HEK293T (cell line): Measurements from ENCODE around the gene FITM2.

Experiments
- BHLHE40 ChIP-seq: fragments of 450-650 bp; IDR thresholded peaks from 2 replicates; pipeline ENCODE4 v1.6.1; 2016; ENCODE audit warnings: mild to moderate bottlenecking, moderate library complexity, borderline replicate concordance
- LEF1 ChIP-seq: fragments of 450-650 bp; IDR thresholded peaks from 2 replicates; pipeline ENCODE4 v1.6.1; 2017; ENCODE audit warnings: mild to moderate bottlenecking, borderline replicate concordance
- PKNOX1 ChIP-seq: fragments of 450-650 bp; IDR thresholded peaks from 2 replicates; pipeline ENCODE4 v1.6.1; 2016
- SP1 ChIP-seq: fragments of 450-650 bp; IDR thresholded peaks from 2 replicates; pipeline ENCODE4 v1.6.1; 2017
- TARDBP ChIP-seq: fragments of 450-650 bp; IDR thresholded peaks from 2 replicates; pipeline ENCODE4 v1.6.1; 2016

GRCh38 chr20:44302736-44303135, 8.3 kb downstream of the FITM2 start:
- TF ChIP-seq LEF1 (no peak), SP1 (no peak), PKNOX1 (no peak), BHLHE40 (no peak), TARDBP (no peak)
